A549 (cell line): Measurements from ENCODE around the gene RIIAD1. TPM values are rescaled to one million over a fixed set of nuclear protein-coding genes. Genes with fewer than 3 reads are reported as not detected.

Source experiments
- ATAC-seq, 2 experiments: fragments of 200-7000 bp in 1 of 2; fragments of >200 bp in 1 of 2; cut with Nextera tagmentation in 1 of 2; cut with Tn5 transposase in 1 of 2; 3 replicates each; pipeline versions ENCODE4 v1.8.0 to v1.9.1; 2018 to 2020; ENCODE audit warnings: mild to moderate bottlenecking in 1 of 2, moderate library complexity in 1 of 2
- CTCF ChIA-PET: fragments of 300-600 bp; sonication (Branson Sonifier 250); formaldehyde crosslinking; extraction: SDS; loops from one replicate; lab custom pipeline; 2021; ENCODE audit warnings: antibody characterized with exemption, inconsistent platforms; lab: Yijun Ruan, JAX
- POLR2A ChIA-PET: fragments of 350-600 bp; formaldehyde crosslinking; extraction: SDS; loops from one replicate; lab custom pipeline; 2021; ENCODE audit warnings: antibody characterized with exemption, inconsistent platforms; lab: Yijun Ruan, JAX
- DNase-seq, 2 experiments: peaks; one replicate each; pipeline versions ENCODE4 v3.0.0 to v3.0.0-alpha.2; 2011 to 2016; ENCODE audit warnings: low read depth in 1 of 2, low spot score in 1 of 2
- FAIRE-seq: peaks from 2 replicates; lab custom pipeline; 2011; peaks lifted over from hg19 to GRCh38; lab: Jason Lieb, UNC
- H3K27ac ChIP-seq, 2 experiments: fragments of >200 bp; sonication (Bioruptor Twin); formaldehyde crosslinking; 3 replicates each; pipeline ENCODE4 v1.5.1; 2016 to 2017
- H3K4me1 ChIP-seq: fragments of >200 bp; sonication (Bioruptor Twin); formaldehyde crosslinking; 3 replicates; pipeline ENCODE4 v1.6.1; 2016
- H3K4me2 ChIP-seq: fragments of >200 bp; sonication (Bioruptor Twin); formaldehyde crosslinking; 3 replicates; pipeline ENCODE4 v1.6.1; 2016
- H3K4me3 ChIP-seq: fragments of >200 bp; sonication (Bioruptor Twin); formaldehyde crosslinking; 3 replicates; pipeline ENCODE4 v1.5.1; 2016
- H3K9me3 ChIP-seq: fragments of >200 bp; sonication (Bioruptor Twin); formaldehyde crosslinking; 3 replicates; pipeline ENCODE4 v1.6.1; 2016
- CBX2 ChIP-seq: fragments of 200-600 bp; sonication (generic); IDR thresholded peaks from 2 replicates; pipeline ENCODE4 v1.6.1; 2016; ENCODE audit warnings: low read depth, mild to moderate bottlenecking, borderline replicate concordance
- CEBPB ChIP-seq, 2 experiments: fragments of >200 bp in 1 of 2; sonication (Bioruptor Twin) in 1 of 2; formaldehyde crosslinking in 1 of 2; IDR thresholded peaks; 2 replicates each; pipeline ENCODE4 v1.6.1; 2012 to 2016
- CHD2 ChIP-seq: fragments of 150-350 bp; IDR thresholded peaks from 2 replicates; pipeline ENCODE4 v1.6.1; 2014; ENCODE audit warnings: low read length; ENCODE audit not compliant: partially characterized antibody
- CHD4 ChIP-seq: fragments of 200-600 bp; sonication (generic); IDR thresholded peaks from 2 replicates; pipeline ENCODE4 v1.6.1; 2016; ENCODE audit warnings: antibody characterized with exemption, mild to moderate bottlenecking, borderline replicate concordance
- CTCF ChIP-seq: fragments of >200 bp; sonication (Bioruptor Twin); formaldehyde crosslinking; IDR thresholded peaks from 3 replicates; pipeline ENCODE4 v1.5.1; 2016
- GATA3 ChIP-seq: IDR thresholded peaks from 2 replicates; pipeline ENCODE4 v1.6.1; 2012; ENCODE audit warnings: borderline replicate concordance
- HDAC2 ChIP-seq: fragments of 200-600 bp; sonication (generic); IDR thresholded peaks from 2 replicates; pipeline ENCODE4 v1.6.1; 2016
- HES2 ChIP-seq: fragments of >200 bp; sonication (Bioruptor Twin); formaldehyde crosslinking; IDR thresholded peaks from 2 replicates; pipeline ENCODE4 v1.6.1; 2016
- HEYL ChIP-seq: fragments of 250-450 bp; sonication (Bioruptor Pico); IDR thresholded peaks from 2 replicates; pipeline ENCODE4 v1.8.0; 2021; ENCODE audit warnings: mild to moderate bottlenecking, moderate library complexity
- HMGXB4 ChIP-seq: fragments of 250-450 bp; sonication (Bioruptor Pico); IDR thresholded peaks from 2 replicates; pipeline ENCODE4 v1.5.0; 2021; ENCODE audit warnings: mild to moderate bottlenecking, moderate library complexity, borderline replicate concordance
- JUN ChIP-seq, 2 experiments: fragments of >200 bp; sonication (Bioruptor Twin); formaldehyde crosslinking; IDR thresholded peaks; 2 replicates in 1 of 2; 3 replicates in 1 of 2; pipeline ENCODE4 v1.6.1; 2016 to 2017
- NR3C1 ChIP-seq: fragments of >200 bp; sonication (Bioruptor Twin); formaldehyde crosslinking; IDR thresholded peaks from 3 replicates; pipeline ENCODE4 v1.6.1; 2017
- PHF8 ChIP-seq: fragments of 200-600 bp; sonication (generic); IDR thresholded peaks from 2 replicates; pipeline ENCODE4 v1.6.1; 2016; ENCODE audit warnings: low read depth, mild to moderate bottlenecking, antibody characterized with exemption, moderate library complexity, borderline replicate concordance
- POLR2AphosphoS2 ChIP-seq: conservative IDR thresholded peaks from 2 replicates; pipeline ENCODE4 v1.6.1; 2012; ENCODE audit warnings: low read length, improper control_type of control experiment, inconsistent platforms
- RAD21 ChIP-seq, 2 experiments: fragments of >200 bp in 1 of 2; sonication (Bioruptor Twin) in 1 of 2; formaldehyde crosslinking in 1 of 2; IDR thresholded peaks in 1 of 2; conservative IDR thresholded peaks in 1 of 2; 2 replicates in 1 of 2; 3 replicates in 1 of 2; pipeline ENCODE4 v1.6.1; 2012 to 2018; ENCODE audit warnings: inconsistent platforms in 1 of 2
- REST ChIP-seq: fragments of 200-600 bp; sonication (generic); IDR thresholded peaks from 2 replicates; pipeline ENCODE4 v1.6.1; 2016; ENCODE audit warnings: antibody characterized with exemption, mild to moderate bottlenecking, moderate library complexity
- RFX5 ChIP-seq: fragments of 450-650 bp; IDR thresholded peaks from 2 replicates; pipeline ENCODE4 v1.7.1; 2014; ENCODE audit warnings: antibody characterized with exemption, mild to moderate bottlenecking, moderate library complexity
- SMC3 ChIP-seq: fragments of >200 bp; sonication (Bioruptor Twin); formaldehyde crosslinking; IDR thresholded peaks from 3 replicates; pipeline ENCODE4 v1.6.1; 2018; ENCODE audit warnings: inconsistent platforms
- USF2 ChIP-seq: fragments of 450-650 bp; IDR thresholded peaks from 2 replicates; pipeline ENCODE4 v1.6.1; 2014; ENCODE audit warnings: antibody characterized with exemption
- ZSCAN20 ChIP-seq: fragments of 250-450 bp; sonication (Bioruptor Pico); IDR thresholded peaks from 2 replicates; pipeline ENCODE4 v1.8.0; 2022; ENCODE audit warnings: mild to moderate bottlenecking, moderate library complexity
- WGBS: methylation state at CpG from one replicate; pipeline ENCODE4 v1.1.6; 2017; ENCODE audit errors: missing lambda C conversion rate; 5-methylcytosine and 5-hydroxymethylcytosine counted together
- polyA plus RNA-seq, 4 experiments: library from polyadenylated mRNA; depleted of rRNA in 3 of 4; stranded (reverse); fragments of >200 nt; fragmentation: RNase III in 1 of 4; extraction: RNeasy Plus Mini Kit Qiagen cat#74134 plus additional on column Dnase treatment in 1 of 4; gene quantifications; 2 replicates in 3 of 4; 3 replicates in 1 of 4; pipeline ENCODE4 v1.2.3, GENCODE V29; 2011 to 2017

RIIAD1 gene
- polyA plus RNA-seq, 2 of the 4 experiments (the other 2 are of a cell fraction): not detected

DNA sequence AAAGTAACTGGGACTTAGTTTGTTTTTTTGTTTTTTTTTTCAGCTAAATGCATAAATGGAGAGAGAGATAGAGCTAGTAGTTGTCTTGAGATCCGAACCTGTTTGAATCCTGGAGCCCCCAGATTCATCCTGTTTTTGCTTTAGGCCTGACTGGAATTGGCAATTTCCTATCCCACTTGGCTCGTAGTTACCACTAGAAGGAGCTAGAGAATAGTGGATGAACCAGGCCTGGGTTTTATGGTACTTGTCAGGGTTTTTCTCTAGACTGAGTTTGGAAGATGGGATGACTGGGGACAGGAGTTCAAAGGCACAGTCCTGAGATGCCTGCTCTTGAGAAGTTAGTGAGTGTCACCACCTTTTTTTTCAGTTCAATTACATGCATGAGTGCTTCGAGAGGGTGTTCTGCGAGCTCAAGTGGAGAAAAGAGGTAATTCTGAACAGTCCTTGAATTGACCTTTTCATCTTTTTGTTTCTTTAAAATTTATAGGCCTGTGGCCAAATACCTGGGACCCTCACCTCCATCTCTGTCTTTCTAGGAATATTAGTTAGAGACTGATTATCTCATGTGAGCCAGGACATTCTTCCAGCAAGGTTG lies 28.2 kb upstream of the RIIAD1 start:
- no peaks in the 10 kb centered on the region for H3K9me3 ChIP-seq
- ATAC-seq: peak; percentile 83 to 90
- WGBS: 63% methylated on average over 4 of the region's 4 CpGs
- CTCF ChIA-PET: interaction anchor here (0.6 to 3.9 kb wide), 36 partner anchors 9 to 392 kb away, joined by 3 to 24 read pairs (median 4); partner anchors contain the start of gene RIIAD1
- no peaks in the 10 kb centered on the region for H3K4me1 ChIP-seq
- H3K4me2 ChIP-seq: no peak overlapping the region
- no peak overlapping the region for H3K27ac ChIP-seq
- FAIRE-seq: no peak
- no peak overlapping the region for H3K4me3 ChIP-seq
- POLR2A ChIA-PET: interaction anchor here (1.0 kb wide), 1 partner anchor 12 kb away, joined by 3 read pairs; no protein-coding TSS in a partner anchor
- TF ChIP-seq CTCF: peak; percentile 75
- TF ChIP-seq CBX2: no peak
- TF ChIP-seq CEBPB (IDR thresholded peaks at IDR 0.05): no peak
- TF ChIP-seq RAD21 (conservative IDR thresholded peaks at IDR 0.05 in 1 of 2, IDR thresholded peaks at IDR 0.05 in 1 of 2): peak; percentile 73 to 86
- peak; percentile 78 for TF ChIP-seq SMC3
- no peak for TF ChIP-seq GATA3
- TF ChIP-seq CHD4: no peak
- peak; percentile 38 to 54 for DNase-seq

DNA sequence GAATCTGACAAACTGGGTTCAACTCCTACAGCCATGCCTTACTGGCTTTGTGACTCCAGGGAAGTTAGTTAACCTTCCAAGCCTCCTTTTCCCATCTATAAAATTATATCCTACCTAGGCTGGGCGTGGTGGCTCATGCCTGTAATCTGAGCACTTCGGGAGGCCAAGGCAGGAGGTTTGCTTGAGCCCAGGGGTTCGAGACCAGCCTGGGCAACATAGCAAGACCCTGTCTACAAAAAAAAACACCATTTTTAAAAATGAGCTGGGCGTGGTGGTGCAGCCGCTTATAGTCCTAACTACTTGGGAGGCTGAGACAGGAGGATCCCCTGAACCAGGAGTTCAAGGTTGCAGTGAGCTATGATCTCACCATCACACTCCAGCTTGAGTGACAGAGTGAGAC lies 19.8 kb upstream of the RIIAD1 start:
- ATAC-seq (no peak), DNase-seq (no peak), FAIRE-seq (no peak)
- H3K4me2 ChIP-seq: no peak overlapping the region
- ChIA-PET CTCF (interaction anchor here (1.3 kb wide), 1 partner anchor 33 kb away, joined by 3 read pairs; no protein-coding TSS in a partner anchor), POLR2A (interaction anchor here (0.6 kb wide), 1 partner anchor 263 kb away, joined by 3 read pairs; no protein-coding TSS in a partner anchor)
- no peak for TF ChIP-seq POLR2AphosphoS2
- no peak for TF ChIP-seq RFX5
- no peak for TF ChIP-seq NR3C1
- TF ChIP-seq CHD2: no peak
- no peak for TF ChIP-seq HDAC2
- H3K4me1 ChIP-seq: peaks cover 3% of the 10 kb centered on the region; the same call in 1 of the 3 replicates
- no peak overlapping the region for H3K27ac ChIP-seq
- H3K9me3 ChIP-seq: no peaks in the 10 kb centered on the region
- no peak overlapping the region for H3K4me3 ChIP-seq
- 91% methylated on average over 5 of the region's 5 CpGs for WGBS

GRCh38 chr1:151702936-151703335 lies 18.4 kb upstream of the RIIAD1 start:
- H3K4me3 ChIP-seq: no peak overlapping the region
- ATAC-seq: no peak
- 60% methylated on average over 6 of the region's 8 CpGs for WGBS
- FAIRE-seq: no peak
- DNase-seq: no peak
- no peak overlapping the region for H3K27ac ChIP-seq
- H3K4me1 ChIP-seq: peaks cover 3% of the 10 kb centered on the region; the same call in 1 of the 3 replicates
- ChIA-PET CTCF (no interaction called here), POLR2A (no interaction called here)
- TF ChIP-seq HEYL (CRISPR knock-in tag) (no peak), HMGXB4 (CRISPR knock-in tag) (no peak), REST (no peak), USF2 (no peak), HES2 (no peak), PHF8 (no peak), ZSCAN20 (no peak), JUN (IDR thresholded peaks at IDR 0.05) (no peak)
- H3K4me2 ChIP-seq: no peak overlapping the region
- no peaks in the 10 kb centered on the region for H3K9me3 ChIP-seq
